SIG-M5 (cell line): ENCODE measurements around the gene LBHD2.

Experiments used
- DNase-seq: peaks from one replicate; lab custom pipeline; 2025; lab: John Stamatoyannopoulos, UW

LBHD2 gene

DNA sequence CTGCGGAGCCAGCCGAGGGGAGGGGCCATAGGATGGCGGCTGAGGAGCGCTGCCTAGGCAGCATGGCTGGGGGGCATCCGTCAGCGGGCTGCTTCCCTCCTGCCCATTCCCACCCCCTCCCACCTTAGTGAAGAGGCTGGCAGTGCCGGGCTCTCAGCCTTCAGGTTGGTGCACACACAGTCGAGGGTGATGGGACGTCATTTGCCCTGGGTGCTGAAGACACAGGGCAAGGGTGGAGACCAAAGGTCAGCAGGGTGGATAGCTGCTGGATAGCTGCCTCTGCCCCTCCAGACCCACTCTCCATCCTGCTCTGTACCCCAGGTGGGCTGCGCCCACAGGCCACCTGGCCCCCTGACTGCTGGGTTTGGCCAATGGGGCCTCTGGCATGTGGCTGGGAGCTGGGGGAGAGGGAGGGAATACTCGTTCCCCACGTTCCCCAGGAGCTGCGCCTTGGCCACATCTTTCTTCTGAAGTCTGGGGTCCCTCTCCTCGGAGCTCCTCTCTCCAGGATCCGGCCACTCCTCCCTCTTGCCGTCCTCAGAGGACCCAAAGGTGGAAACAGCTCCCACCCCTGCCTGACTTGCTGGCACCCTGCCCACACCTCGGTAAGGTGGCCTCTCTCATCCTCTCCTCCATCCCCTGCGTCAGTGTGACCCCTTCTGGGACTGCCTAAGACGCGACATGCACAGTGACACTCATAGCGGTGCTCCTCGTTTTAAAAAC, 15.5 kb upstream of the LBHD2 start:
- DNase-seq = no peak

DNA sequence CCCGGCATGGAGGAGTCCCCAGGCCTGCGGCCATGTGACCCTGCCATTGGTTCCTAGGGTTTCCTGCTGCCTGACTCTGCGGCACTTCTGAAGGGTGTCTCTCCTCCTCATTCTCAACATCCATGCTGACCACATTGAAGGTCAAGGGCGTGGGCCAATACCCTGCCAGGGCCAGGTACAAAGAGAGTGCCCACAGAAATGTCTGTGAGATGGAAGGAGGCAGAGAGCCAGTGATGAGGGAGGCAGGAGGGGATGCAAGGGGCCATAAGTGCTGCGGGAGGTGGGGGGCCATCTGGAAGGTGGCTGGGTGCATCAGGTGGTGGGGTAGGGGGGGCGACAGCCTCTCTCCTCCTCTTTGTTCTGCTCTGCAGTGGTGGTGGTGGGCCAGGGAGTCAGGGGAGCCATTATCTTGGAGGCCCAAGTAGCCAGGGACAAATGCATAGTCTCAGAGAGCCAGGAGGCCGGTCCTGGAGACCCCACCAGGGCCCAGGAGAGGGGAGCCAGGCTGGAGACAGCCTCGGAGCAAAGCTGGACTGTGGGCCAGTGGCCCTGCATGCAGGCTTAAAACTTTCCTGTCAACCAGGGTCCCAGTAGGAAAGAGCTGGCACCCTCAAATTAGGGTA, 13.6 kb upstream of the LBHD2 start:
- no peak for DNase-seq

DNA sequence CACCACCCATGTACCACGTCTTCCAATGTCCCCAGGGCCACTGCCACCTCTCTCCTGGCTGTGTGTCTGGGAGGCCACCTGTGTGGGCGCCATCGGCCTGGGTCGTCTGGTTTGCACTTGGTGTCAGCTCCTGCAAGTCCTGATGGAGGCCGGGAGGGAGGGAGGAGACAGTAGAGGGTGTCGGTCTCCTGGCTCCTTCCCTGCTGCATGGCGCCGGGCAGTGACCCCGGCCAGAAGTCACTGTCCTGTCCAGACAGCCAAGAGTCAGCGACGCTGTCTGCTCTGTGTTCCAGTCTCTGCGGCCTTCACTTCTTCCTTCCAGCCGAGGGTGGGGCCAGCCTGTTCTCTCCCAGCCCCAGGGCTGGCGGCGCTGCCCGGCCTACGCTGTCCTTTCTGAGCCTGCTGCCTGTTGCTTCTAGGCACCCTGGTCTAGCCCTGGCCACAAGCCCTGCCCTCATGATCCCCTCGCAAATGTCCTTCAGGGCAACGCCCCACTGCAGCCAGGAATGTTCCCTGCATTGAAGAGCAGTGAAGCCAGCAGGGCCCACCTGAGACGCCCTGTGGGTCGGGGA, 13.0 kb upstream of the LBHD2 start:
- DNase-seq = no peak

DNA sequence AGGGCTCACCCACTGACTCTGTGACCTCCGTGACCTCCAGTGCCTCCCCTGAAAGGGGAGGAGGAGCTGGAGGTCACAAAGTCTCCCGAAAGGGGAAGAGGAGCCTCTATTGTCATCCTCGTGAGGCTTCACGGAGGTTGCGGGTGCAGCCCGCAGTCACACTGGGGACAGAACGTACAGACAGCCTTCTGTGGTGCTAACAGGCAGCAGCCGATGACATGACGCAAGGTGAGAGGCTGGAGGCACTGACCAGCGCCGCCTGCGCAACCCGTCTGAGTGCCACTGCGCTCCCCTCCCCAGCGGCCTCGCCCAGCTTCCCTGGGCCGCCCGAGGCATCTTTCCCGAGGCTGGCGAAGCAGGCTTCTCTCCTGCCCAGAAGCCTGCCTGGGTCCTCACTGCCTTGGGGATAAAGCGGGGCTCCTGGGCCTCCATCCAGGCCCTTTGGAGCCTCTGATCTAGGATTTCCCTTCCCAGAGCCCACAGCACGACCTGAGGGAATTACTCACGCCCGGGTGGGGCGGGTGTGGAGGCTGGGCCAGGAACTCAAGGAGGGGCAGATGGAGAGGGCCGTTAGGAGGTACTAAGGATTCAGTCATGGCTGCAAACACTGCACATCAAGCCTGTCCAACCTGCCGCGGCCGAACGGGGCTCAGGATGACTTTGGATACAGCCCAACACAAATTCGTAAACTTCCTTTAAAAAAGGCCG, 12.3 kb upstream of the LBHD2 start:
- no peak for DNase-seq

DNA sequence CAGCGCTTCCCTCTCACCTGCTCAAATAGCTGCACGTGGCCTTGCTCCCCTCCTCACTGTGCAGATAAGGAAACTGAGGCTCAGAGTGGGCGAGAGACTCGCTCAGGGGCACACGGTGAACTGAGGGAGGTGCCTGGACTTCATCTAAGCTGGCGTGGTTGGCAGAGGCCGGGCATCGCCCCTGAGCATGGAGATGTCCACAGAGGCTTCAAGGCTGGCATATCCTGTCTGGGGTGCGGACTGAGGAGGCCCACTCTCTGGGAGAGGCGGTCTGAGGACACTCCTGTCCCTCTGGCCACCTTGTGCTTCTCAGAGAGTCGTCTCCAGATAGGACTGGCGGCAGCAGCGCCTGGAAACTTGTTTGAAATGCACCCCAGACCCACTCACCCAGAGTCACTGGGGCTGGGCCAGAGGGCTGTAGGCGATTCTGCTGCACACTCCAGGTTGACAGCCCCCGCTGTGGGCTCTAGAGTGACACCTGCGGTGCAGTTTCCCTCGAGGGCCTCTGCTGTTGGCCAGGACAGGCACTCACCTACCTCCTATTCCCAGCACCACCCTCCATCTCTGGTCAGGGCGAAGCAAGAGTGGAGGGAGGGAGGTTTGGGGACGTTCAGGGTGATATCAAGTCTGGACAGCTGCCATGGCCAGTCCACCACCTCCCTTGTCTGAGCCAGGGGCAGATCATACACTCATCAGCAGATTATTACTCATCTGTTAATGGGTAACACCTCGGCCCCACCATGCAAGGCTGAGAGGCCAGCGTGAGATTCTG, 11.2 kb upstream of the LBHD2 start:
- no peak for DNase-seq

DNA sequence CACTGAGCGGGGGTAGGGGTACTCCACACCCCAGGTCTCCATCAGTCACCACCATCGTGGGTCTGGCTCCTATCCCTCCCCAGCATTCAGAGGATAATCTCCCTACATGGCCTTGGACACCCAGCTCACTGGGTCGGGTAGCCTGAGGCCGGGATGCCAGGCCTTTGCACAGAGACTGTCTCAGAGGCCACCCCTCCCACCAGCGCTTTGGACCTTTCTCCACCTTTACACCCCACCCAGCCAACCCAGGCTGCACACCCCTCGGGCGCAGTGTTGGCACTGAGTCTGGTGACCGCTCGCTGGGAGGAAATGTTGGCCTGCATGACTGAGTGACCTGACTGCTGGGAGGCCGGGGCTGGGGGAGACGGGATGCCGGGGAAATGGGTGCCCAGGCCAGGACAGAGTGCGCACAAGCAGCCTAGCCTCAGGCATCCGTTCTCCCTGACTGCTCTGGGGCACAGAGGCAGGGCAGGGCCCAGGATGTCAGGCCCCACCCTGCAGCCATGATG, 10.6 kb upstream of the LBHD2 start:
- no peak for DNase-seq

DNA sequence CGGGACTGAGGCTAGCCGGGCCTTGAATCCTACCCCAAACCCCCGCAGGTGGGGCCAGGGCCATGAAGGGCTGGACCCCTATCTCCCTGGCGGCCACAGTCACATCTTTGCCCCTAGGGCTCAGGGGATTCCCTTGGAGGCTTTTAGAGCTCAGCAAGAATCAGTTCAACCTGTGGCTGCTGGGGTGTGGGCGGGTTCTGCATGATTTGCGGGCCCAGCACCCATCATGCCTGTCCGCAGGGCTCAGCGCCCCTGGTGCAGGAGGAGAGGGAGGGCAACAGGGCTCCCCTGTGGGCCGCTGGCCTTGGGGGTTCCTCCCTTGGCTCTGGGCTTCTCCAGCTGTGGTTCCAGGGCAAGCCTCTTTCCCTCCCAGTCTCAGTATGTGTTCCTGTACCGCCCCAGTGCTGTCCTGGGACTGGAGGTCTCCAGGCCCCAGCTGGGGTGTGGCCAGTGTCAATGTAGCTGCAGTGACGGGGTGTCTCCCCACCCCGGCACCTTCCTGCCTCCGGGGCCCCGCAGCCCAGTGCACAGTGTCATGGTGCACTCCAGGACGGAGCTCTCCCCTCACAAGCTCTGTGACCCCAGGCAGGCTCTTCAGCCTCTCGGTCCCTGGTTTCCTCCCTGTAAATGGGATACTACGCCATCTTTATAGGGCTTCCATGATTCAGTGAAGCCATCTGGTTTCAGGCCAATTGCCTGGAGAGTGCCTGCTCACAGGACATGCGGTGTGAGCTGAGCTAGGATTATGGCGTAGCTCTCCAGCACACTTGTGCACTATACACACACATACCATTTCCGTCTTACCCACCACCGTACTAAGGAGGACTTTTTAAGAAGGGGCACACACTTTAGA, 9.9 kb upstream of the LBHD2 start:
- no peak for DNase-seq

DNA sequence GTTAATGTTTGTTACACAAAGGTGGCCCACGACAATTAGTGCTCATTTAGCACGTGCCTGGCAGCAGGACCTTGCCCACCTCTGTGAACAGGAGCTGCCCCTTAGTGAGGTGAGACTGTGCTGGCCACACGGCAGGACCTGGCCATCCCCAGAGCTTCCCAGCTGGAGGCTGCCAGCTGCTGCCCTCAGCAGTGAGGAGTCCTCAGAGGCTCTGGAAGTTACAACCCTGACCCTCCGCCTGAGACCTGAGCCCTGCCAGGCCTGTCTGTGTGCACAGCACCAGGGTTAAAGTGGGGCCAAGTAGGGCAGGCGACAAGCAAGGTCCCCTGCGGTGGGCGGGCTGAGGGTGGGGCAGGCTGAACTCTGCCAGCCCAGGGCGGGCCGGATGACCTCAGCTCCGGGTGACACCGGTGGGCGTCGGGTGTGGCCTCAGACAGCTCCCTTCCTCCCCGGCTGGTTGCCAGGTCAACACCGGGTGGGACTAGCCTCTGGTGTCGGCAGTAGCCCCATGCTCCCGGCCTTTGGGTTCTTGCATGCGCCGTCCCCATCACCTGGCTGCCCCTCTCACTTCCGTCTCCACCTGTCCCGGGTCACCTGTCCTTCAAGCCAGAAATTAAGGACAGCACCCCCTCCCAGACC, 9.2 kb upstream of the LBHD2 start:
- no peak for DNase-seq

DNA sequence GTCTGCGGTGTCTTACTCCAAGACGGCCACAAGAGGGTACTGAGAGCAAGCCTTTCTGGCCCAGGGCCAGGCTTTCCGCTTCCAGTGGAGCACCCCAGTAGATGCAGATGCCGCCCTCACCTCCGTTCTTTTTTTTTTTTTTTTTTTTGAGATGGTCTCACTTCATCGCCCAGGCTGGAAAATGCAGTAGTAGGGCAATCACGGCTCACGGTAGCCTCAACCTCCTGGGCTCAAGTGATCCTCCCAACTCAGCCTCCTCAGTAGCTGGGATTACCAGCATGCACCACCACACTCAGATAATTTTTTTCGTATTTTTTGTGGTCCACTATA, 5.6 kb upstream of the LBHD2 start:
- no peak for DNase-seq

DNA sequence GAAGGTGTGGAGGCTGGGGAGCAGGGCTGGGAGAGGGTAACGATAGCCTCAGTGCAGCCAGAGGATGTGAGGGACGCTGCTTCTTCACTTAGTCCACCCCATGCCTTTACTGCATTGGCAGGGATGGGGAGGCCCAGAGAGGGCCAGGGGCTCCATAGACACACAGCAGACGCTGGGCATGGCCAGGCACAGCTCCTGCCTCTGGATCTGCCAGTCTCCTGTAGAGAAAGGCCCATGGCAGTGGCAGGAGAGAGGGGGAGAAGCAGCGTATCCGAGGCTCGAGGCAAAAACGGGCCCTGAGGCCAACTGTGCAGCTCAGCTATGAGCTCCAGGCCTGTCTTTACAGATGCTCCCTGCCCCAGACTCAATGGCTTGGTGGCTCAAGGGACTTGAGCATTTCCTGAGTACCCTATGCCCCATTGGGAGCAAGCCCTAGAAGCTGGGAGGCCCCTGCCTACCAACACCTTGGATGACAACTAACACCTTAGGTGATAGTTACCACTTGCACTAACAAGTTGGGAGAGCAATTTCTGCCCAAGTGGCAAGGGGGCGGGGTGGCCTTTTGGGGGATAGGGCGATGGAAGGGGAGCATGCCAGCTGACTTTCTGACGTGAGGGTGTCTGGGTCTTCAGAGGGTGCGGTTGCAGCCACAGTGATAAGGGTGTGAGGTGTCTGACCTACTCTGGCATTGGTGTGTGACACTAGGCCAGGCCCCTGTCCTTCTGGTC, 5.0 kb upstream of the LBHD2 start:
- no peak for DNase-seq

DNA sequence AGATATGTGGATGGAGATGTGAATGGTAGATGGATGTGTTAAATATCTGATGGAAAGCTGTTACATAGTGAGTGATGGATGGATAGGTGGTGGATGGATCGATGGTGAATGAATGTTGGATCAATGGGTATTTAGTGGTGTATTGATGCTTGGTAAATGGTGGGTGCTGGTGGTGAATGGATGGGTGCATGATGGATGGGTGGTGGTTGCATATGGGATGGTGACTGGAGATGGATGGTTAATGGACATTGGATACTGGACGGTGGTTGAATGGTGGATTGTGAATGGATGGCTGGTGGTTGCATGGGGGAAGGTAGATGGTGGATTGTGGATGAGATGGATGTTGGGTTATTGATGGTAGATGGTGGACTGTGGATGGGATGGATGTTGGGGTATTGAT, 2.1 kb upstream of the LBHD2 start:
- DNase-seq = no peak

DNA sequence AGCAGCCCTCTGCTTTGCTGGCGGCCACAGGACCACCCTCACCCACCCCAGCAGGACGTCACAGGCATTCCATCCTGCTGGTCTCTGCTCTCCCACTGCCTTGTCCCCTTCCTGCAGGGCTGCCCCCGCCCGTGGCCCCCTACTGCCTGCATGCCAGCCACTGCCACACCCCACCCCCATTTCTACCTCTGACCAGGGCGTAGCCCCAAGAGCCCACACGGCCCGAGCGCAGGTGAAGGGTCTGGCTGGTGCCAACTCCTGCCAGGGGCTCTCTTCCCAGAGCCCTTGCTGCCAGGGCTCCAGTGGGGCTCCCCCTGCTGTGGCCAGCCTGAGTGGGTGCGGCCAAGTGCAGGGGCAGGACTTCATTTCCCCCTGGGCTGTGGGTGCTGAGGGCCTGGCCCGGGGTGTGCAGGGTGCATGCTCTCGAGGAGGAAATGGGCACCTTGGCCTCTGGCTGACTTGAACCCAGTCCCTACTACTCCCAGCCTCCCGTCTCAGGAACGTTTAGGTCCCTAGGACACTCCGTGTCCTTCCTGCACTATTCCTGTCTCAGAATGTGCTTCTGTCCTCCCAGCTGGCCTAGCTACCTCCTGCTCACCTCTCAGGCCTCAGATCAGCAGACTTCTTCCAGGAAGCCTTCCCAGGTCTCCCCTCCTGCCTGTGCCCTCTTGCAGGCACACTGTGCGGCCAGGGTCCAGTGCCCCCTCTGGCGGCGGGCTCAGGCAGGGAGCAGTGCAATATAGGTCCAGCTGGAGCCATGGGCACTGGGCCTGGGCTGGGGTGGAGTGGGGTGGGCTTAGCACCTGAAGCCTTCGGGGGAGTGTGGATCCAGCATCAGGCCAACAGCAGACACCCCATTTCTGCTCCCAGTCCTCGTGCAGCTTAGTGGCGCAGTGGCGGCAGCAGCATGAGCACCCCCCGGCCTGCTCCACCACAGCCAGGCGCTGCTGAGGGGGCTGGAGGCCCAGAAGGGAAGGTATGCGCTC, 1.4 kb downstream of the LBHD2 start:
- DNase-seq = no peak

DNA sequence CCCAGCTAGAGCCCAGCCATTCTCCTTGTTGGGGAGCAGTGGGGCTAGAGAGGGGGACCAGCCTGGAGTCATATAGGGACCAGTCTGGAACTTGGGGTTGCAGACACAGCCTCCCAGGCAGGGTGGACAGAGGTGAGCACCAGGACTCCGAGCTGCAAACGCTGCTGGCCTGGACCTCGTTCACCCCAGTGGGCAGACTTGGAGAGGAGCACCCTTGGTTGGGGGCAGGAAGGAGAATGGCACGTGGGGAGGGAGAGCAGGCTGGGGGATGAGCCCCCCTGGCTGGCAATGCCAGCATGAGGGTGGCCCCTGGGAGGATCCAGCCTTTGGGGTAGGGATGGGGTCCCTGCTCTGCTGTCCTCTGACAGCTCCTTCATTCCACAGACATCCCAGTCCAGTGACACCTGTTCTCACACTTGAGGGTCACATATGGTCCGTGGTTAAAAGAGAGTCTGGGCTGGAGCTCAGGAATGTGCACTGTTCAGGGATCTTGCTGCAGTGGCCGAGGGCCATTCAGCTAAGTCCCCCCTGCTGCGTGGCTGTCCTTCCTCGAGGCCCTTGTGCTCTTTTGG, 2.8 kb downstream of the LBHD2 start:
- no peak for DNase-seq

DNA sequence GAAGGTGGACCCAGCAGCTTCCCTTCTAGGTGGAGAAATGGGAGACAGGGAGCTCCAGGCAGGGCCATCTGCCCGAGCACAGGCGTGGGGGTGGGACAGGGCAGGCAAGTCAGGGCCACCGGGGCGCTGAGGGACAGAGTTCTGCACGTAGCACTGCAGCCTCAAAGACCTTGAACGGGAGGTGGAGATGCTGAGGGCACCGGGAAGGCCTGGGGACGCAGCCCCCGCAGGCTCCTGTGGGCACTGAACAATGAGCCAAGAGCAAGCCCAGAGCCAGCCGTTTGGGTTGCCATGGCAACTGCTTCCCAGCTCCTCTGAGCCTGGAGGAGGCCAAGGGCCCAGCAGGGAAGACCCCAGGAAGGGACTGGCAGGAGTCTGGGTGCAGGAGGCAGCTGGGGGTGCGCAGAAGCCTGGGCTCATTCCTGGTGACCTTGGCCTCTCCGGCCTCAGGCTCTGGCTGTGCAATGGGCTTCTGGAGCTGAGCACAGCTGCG, 3.4 kb downstream of the LBHD2 start:
- no peak for DNase-seq

DNA sequence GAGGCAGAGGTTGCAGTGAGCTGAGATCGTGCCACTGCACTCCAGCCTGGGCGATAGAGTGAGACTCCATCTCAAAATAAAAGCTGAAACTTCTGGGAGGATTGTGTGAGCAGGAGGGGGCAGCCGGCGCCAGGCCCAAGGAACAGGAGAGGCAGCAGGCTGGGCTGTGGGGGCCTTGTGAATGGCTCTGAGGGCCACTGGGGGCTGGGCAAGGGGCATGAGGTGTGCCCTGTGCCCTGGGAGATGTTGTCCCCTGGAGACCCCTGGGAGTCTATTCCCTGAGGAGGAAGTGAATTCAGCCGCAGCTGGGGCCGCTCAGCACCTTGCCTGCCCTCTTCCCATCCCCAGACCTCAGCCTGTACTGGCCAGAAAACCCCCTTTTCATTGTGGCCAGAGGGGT, 4.9 kb downstream of the LBHD2 start:
- DNase-seq = no peak

DNA sequence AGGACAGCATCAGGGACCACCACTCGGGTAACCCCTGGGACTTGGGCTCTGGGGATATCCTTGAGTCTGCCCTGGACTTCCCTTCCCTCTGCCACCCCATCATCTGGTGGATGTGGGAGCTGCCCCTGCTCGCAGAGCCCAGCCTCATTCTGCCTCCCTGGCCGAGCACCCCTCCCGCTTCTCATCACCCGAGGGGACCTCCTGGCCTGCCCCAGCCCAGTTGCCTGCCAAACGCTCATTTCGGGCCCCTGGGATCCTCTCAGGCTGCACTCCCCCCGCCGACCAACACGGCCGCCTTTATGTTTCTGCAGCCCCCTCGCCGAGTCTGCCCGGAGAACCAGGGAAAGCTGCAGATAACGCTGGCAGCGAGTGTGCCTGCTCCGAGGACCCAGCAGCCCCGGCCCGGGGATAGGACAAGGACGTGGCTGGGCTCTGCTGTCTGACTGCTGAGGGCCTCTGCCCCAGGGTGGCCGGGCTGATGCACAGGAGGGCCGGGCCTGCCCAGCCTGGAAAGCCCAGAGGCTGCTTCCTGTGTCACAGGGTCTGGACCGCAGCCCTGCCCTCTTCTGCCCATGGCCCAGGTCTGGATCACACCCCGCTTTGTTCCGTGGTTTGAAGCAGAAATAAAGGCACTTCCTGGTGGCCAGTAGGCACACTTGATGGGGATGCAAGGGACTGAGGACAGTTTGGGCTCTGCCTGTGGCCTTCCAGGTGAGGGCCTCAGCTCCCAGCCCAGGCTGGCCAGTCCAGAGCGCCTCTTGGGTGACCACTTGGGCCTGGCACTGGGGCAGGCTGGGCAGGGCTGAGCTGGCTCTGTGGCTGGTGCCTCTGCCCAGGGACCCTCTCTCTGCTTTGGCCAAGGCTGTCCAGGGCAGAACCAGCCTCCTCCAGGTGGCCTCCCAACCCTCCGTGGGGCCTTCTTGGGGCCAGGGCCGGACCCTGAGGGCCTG, 5.7 kb downstream of the LBHD2 start:
- no peak for DNase-seq

DNA sequence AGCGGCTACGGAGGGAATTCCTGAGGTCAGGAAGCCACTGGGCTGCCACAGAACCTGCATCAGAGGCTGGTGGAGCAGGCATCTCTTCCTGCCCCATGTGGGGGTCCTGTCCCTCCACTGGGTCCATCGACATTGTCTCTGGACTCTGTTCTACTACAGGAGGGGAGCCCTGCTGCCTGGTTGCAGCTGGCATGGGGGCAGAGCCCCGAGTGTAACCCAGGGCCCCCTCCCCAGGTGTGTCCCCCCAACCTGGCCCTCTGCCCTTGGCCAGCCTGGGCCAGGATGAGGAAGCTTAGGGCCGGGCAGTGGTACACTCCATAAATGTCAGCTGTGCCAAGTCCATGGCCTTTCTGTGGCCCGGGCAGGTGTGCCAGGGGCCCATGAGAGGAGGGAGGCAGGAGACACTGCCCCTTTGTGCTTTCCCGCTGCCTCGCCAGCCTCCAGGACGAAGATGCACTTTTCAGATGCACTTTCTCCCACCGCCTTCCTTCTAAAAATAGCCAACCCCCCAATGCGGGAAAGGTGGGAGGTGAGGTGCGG, 6.5 kb downstream of the LBHD2 start:
- DNase-seq = no peak
